ENCODE results near the gene FEM1B.

- no peak for TF ChIP-seq EZH2 (IDR thresholded peaks at IDR 0.05; ENCODE audit: borderline replicate concordance, low read depth, low read length, severe bottlenecking)
- TF ChIP-seq POLR2A (IDR thresholded peaks at IDR 0.05; ENCODE audit: low read depth, low read length) = no peak
- TF ChIP-seq CTCF (IDR thresholded peaks at IDR 0.05; ENCODE audit: extremely low read depth in 1 of 2, insufficient read depth in 1 of 2, low read depth in 1 of 2, low read length in 2 of 2) = no peak
- no peak for TF ChIP-seq POLR2AphosphoS5 (IDR thresholded peaks at IDR 0.05; ENCODE audit: insufficient read depth, low read depth, low read length)
- TF ChIP-seq JUN (IDR thresholded peaks at IDR 0.05; ENCODE audit: borderline replicate concordance, insufficient read depth, insufficient read length, low read depth) = no peak
- TF ChIP-seq, protein P1, sequence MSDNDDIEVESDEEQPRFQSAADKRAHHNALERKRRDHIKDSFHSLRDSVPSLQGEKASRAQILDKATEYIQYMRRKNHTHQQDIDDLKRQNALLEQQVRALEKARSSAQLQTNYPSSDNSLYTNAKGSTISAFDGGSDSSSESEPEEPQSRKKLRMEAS (IDR thresholded peaks at IDR 0.05; ENCODE audit: insufficient read depth, insufficient read length) = no peak
- TF ChIP-seq FOS (IDR thresholded peaks at IDR 0.05; ENCODE audit: borderline replicate concordance, insufficient read depth, low read length) = no peak
- no peak for TF ChIP-seq GATA2 (IDR thresholded peaks at IDR 0.05; ENCODE audit: insufficient read depth, insufficient read length, low read depth, low read length)
Measured at GRCh38 chr15:68279779-68280753, 2.5 kb downstream of the FEM1B start.
